Fibroblast of lung (primary cell): ENCODE data around the gene SOHLH2. TPM values are rescaled to one million over a fixed set of nuclear protein-coding genes. Genes with fewer than 3 reads are reported as not detected.

Experiments used
- DNase-seq, 2 donors: peaks; one replicate each; pipeline versions ENCODE4 v3.0.0 to v3.0.0-alpha.2; 2010; ENCODE audit warnings: low read depth in 2 of 2
- H2AFZ ChIP-seq: 2 replicates; pipeline ENCODE4 v1.5.1; 2012; ENCODE audit warnings: low read length, control low read depth, inconsistent platforms
- H3K27ac ChIP-seq: 2 replicates; pipeline ENCODE4 v1.5.1; 2011; ENCODE audit warnings: low read length, control low read depth; ENCODE audit not compliant: insufficient read depth
- H3K27me3 ChIP-seq: 2 replicates; pipeline ENCODE4 v1.5.1; 2011; ENCODE audit warnings: mild to moderate bottlenecking, low read length; ENCODE audit not compliant: control insufficient read depth, insufficient read depth
- H3K36me3 ChIP-seq: 2 replicates; pipeline ENCODE4 v1.5.1; 2011; ENCODE audit warnings: low read length; ENCODE audit not compliant: control insufficient read depth, insufficient read depth
- H3K4me1 ChIP-seq: 2 replicates; pipeline ENCODE4 v1.5.1; 2011; ENCODE audit warnings: low read length; ENCODE audit not compliant: control insufficient read depth, insufficient read depth; ENCODE audit errors: extremely low read depth
- H3K4me2 ChIP-seq: 2 replicates; pipeline ENCODE4 v1.5.1; 2011; ENCODE audit warnings: low read length, control low read depth; ENCODE audit not compliant: insufficient read depth; ENCODE audit errors: extremely low read depth
- H3K4me3 ChIP-seq, 4 experiments: fragments of 200-600 bp in 1 of 4; sonication (generic) in 1 of 4; replicated peaks in 1 of 4; 2 replicates each; pipeline ENCODE4 v1.5.1; 2011 to 2016; ENCODE audit warnings: low read length in 4 of 4, low read depth in 3 of 4, mild to moderate bottlenecking in 3 of 4, control low read depth in 2 of 4, inconsistent platforms in 1 of 4, mixed read lengths in 1 of 4; ENCODE audit not compliant: insufficient read depth in 1 of 4; ENCODE audit errors: control extremely low read depth in 1 of 4
- H3K79me2 ChIP-seq: 2 replicates; pipeline ENCODE4 v1.5.1; 2012; ENCODE audit warnings: mild to moderate bottlenecking, low read length, inconsistent platforms; ENCODE audit not compliant: control insufficient read depth, insufficient read depth
- H3K9ac ChIP-seq: 2 replicates; pipeline ENCODE4 v1.5.1; 2011; ENCODE audit warnings: mild to moderate bottlenecking, low read length, control low read depth; ENCODE audit not compliant: insufficient read depth
- H3K9me3 ChIP-seq: 2 replicates; pipeline ENCODE4 v1.5.1; 2012; ENCODE audit warnings: low read depth, low read length; ENCODE audit not compliant: control insufficient read depth, insufficient read depth
- H4K20me1 ChIP-seq: 2 replicates; pipeline ENCODE4 v1.5.1; 2011; ENCODE audit warnings: low read length; ENCODE audit not compliant: control insufficient read depth, insufficient read depth; ENCODE audit errors: extremely low read depth
- EZH2 ChIP-seq: IDR thresholded peaks from 2 replicates; pipeline ENCODE4 v1.5.1; 2012; ENCODE audit warnings: low read length, control low read depth, mild to moderate bottlenecking; ENCODE audit errors: missing control alignments
- polyA plus RNA-seq, 2 donors: library from polyadenylated mRNA; depleted of rRNA in 1 of 2; stranded (reverse) in 1 of 2; unstranded in 1 of 2; fragments of >200 nt; gene quantifications; 2 replicates each; pipeline ENCODE4 v1.2.1, GENCODE V29; 2011 to 2012; ENCODE audit warnings: missing spikeins in 1 of 2
- total RNA-seq: library from RNA; depleted of rRNA; stranded (reverse); fragments of >200 nt; gene quantifications from 2 replicates; pipeline ENCODE4 v1.2.1, GENCODE V29; 2014
- TF ChIP-seq, protein P1 (sequence below), 2 donors: IDR thresholded peaks in 1 of 2; conservative IDR thresholded peaks in 1 of 2; 1 replicate in 1 of 2; 2 replicates in 1 of 2; pipeline ENCODE4 v1.5.1; 2011 to 2012; ENCODE audit warnings: low read length in 2 of 2, control low read depth in 1 of 2, inconsistent platforms in 1 of 2, low read depth in 1 of 2, mild to moderate bottlenecking in 1 of 2

The SOHLH2 gene
- total and polyA plus RNA-seq, 2 donors (not counting 1 experiment from before 2014, with no cell fraction given) = 0.34 to 1.8 TPM

DNA sequence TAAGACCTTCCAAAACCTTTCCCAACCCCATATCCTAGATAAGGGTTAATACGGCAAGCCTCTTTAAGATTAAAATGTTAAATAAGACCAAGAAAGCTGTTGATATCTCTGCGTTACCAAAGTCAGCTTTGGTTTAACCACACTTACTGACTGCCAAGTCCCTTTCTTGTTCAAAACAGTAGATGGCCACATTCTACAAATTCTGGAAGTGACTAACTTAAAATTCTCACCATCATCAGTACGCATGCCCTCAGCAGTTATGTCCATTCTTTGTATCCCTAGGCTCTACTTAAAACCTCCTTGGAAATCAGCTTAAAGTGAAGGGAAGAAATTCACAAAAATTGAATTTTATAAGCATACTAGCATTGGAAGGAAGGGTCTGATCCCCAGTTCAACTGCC lies 23.6 kb downstream of the SOHLH2 start:
- H3K79me2 ChIP-seq = no peaks in the 10 kb centered on the region
- H3K9ac ChIP-seq = no peak overlapping the region
- no peaks in the 10 kb centered on the region for H4K20me1 ChIP-seq
- peak in 1 of 2 donors; percentile 49 for DNase-seq
- H3K9me3 ChIP-seq = no peaks in the 10 kb centered on the region
- no peak overlapping the region for H3K27ac ChIP-seq
- H3K4me3 ChIP-seq = no peak overlapping the region
- no peaks in the 10 kb centered on the region for H3K4me1 ChIP-seq
- H2AFZ ChIP-seq = no peak overlapping the region
- TF ChIP-seq EZH2 = no peak
- no peaks in the 10 kb centered on the region for H3K27me3 ChIP-seq
- H3K36me3 ChIP-seq = no peaks in the 10 kb centered on the region
- no peak overlapping the region for H3K4me2 ChIP-seq

- no peak for DNase-seq
- no peak for TF ChIP-seq EZH2
- TF ChIP-seq, protein P1, sequence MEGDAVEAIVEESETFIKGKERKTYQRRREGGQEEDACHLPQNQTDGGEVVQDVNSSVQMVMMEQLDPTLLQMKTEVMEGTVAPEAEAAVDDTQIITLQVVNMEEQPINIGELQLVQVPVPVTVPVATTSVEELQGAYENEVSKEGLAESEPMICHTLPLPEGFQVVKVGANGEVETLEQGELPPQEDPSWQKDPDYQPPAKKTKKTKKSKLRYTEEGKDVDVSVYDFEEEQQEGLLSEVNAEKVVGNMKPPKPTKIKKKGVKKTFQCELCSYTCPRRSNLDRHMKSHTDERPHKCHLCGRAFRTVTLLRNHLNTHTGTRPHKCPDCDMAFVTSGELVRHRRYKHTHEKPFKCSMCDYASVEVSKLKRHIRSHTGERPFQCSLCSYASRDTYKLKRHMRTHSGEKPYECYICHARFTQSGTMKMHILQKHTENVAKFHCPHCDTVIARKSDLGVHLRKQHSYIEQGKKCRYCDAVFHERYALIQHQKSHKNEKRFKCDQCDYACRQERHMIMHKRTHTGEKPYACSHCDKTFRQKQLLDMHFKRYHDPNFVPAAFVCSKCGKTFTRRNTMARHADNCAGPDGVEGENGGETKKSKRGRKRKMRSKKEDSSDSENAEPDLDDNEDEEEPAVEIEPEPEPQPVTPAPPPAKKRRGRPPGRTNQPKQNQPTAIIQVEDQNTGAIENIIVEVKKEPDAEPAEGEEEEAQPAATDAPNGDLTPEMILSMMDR (conservative IDR thresholded peaks at IDR 0.05 in 1 of 2, IDR thresholded peaks at IDR 0.05 in 1 of 2; ENCODE audit: low read depth in 1 of 2, low read length in 2 of 2) = no peak
- no peak overlapping the region for H3K27ac ChIP-seq
Measured at GRCh38 chr13:36188441-36188840, 25.9 kb downstream of the SOHLH2 start.

GRCh38 chr13:36183901-36184300 lies 30.5 kb downstream of the SOHLH2 start:
- Histone ChIP-seq H3K79me2 (no peaks in the 10 kb centered on the region), H3K9me3 (no peaks in the 10 kb centered on the region), H2AFZ (no peak overlapping the region), H3K27me3 (no peaks in the 10 kb centered on the region), H3K36me3 (no peaks in the 10 kb centered on the region), H3K4me3 (no peak overlapping the region), H3K27ac (no peak overlapping the region), H3K9ac (no peak overlapping the region), H3K4me2 (no peak overlapping the region), H4K20me1 (no peaks in the 10 kb centered on the region), H3K4me1 (no peaks in the 10 kb centered on the region)
- TF ChIP-seq, protein P1 (conservative IDR thresholded peaks at IDR 0.05 in 1 of 2, IDR thresholded peaks at IDR 0.05 in 1 of 2; ENCODE audit: low read depth in 1 of 2, low read length in 2 of 2) = no peak
- no peak for TF ChIP-seq EZH2
- no peak for DNase-seq

More at GRCh38 chr13:36188441-36188840, 25.9 kb downstream of the SOHLH2 start:
- H3K9me3 ChIP-seq = no peaks in the 10 kb centered on the region
- no peaks in the 10 kb centered on the region for H3K36me3 ChIP-seq
- H3K9ac ChIP-seq = no peak overlapping the region
- H4K20me1 ChIP-seq = no peaks in the 10 kb centered on the region
- H3K4me3 ChIP-seq = no peak overlapping the region
- no peaks in the 10 kb centered on the region for H3K79me2 ChIP-seq
- no peaks in the 10 kb centered on the region for H3K4me1 ChIP-seq
- H3K4me2 ChIP-seq = no peak overlapping the region
- H3K27me3 ChIP-seq = no peaks in the 10 kb centered on the region
- no peak overlapping the region for H2AFZ ChIP-seq
